Cerebellar cortex (tissue), 1 donor: ENCODE measurements around the gene MTOR.

ENCODE experiments used
- DNase-seq: peaks from one replicate; pipeline ENCODE4 v3.0.0-alpha.2; 2015; ENCODE audit warnings: low spot score

MTOR gene

GRCh38 chr1:11150326-11150725 is 112.0 kb downstream of the MTOR start:
- no peak for DNase-seq

DNA sequence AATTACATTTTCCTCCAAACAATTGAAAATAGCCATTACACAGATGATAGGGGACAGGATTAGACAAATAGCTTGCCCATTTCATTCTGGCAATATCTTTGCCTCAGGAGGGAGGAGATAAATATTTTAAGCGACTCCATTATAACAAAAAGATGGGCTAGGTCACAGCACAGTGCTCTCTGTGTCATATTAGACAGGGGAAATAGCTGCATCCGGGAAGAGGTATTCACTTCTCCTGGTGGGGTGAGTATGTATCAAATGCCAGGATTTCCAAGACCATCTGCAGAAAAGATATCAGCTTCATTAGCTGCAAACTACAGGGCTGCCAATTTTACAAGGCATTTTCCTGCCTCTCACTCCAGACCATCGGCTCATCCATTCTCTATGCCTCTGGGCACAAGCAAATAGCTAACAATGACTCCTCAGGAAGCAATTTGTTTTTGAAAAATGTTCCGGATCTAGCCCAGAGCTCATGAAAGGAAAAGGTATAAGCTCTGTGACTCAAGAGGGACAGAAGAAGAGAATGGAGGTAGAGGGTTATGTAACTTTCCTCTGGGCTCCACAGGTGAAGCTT is 115.1 kb downstream of the MTOR start:
- peak; percentile 89 for DNase-seq

DNA sequence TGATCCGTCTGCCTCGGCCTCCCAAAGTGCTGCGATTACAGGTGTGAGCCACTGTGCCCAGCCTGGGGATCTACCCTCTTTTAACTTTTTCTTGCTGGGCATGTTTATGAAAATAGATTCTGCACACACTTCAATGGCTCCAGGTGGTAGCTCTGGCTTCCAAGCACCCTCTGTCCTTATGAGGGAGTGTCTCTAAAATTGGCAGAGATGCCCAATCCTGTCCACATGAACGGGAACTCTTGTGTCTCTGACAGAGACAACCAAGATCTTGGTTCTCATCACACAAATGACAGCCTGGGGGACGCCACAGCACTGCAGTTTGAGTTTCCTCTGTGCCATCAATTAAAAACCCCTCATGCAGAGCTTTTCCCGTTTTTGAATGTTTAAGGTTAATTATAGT is 116.6 kb downstream of the MTOR start:
- DNase-seq = peak; percentile 78

DNA sequence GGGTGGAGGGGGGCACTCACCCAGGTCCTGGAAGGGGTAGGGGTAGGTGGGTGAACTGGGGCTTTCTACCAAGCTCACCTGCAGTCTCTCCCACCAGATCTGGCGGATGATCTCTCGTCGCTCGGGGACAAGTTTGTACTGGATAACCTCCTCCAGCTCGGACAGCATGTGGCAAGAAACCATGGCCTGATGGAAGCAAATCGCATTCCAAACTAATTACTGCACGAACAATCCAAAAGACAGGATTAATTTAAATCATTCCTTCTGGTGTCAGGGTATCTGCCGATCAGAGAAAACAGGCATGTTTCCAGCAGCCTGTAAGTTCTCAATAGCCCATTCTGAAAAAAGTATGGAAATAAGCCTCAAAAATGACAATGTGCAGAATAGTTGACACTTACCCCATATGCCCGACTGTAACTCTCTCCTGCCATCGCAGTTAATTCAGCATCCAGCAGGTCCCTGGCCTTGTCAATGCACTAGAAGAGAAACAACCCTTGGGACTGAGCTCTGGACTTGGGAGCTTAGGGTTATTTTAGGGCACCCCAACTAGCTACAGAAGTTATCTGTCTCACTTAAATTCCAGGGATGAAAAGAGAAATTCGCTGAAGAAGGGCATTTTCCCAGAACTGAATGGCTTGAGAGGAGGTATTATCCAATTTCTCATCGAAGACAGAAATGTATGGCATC is 117.6 kb downstream of the MTOR start:
- DNase-seq = peak; percentile 20

DNA sequence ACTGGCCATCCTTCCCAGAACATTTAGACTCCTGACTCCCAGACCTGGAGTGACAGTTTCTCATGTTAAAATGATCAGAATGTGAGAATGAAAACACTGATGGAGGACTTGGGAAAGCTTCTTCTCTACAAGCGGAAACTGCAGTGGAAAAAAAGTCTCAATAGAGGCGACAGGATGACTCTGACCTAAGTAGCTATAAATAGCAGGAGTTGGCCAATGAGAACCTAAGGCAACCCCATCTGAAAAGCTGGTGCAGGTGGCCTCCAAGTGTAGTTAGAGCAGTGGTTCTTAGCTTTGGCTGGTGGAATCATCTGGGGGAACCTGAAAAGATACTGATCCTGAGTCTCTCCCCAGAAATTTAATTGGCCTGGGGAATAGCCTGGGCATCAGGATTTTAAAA is 118.4 kb downstream of the MTOR start:
- peak; percentile 72 for DNase-seq

DNA sequence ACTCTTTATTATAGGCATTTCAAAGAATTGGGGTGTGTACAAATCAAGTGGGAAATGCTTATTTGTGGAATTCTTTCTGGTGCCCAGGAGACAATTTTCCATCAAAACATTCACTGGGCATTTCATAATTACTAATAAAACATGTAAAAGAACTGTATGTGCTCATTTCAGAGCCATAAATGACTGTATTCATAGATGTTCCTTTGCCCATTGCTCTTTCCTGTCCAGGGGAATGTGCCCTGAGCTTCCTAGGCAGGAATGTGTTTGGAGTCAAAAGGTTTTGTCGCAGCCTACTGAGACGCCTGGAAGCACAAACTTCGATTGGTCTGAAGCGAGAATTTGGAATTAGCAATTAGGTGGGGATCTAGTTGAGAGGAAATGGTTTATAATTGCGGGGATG is 119.0 kb downstream of the MTOR start:
- no peak for DNase-seq

DNA sequence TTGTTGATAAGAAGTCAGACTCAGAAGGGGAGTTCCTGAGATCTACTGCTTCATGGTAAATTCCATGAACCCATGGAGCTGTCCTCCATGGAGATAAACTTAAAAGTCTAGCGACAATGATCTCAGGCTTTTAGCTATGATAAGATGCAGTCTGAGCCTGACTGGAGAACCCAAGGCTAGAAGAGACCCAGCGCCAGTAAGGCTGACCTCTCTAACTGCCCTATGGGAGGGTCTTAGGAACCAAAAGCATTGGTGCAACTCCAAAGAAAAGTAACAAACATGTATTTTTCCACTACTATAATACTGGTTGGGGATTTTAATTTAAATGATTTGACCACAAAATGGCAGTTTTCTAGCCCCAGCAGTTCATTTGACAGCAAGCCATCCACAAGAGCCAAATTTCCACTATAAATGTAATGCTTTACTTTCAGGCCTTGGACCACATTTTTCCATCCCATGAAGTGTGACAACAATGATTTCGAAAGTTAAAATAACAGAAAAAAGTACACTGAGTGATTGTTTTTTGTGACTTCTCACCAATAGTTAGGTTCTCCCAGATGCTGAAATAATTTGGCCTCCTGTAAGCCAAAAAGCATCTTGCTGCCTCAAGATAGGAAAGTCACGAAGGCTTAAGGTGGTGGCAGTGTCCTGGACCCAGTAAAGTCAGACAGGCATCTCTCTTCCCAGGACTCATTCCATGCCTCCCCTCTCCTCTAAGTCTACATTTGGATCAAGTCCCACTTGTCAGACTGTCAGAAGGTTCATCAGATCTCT is 119.5 kb downstream of the MTOR start:
- DNase-seq = no peak

GRCh38 chr1:11138952-11139351 is 123.4 kb downstream of the MTOR start:
- no peak for DNase-seq

DNA sequence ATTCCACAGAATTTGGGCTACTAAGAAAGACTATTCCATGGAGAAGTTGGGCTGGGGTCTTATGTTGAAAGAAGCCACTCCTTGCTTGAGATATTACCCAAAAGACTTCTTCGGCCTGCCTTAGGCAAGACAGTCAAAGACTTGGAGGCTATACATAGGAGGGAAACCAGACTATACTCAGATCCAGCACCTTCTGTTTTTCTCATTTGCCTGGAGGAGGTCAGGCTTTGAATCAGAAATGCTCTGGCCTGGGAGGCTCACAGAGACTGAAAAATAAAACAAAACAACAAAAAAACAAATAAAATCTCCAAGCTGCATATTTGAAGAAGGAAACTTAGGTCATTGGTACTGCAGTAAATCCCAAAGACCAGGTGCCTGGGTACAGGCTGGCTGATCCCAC is 124.3 kb downstream of the MTOR start:
- no peak for DNase-seq

GRCh38 chr1:11134898-11135266 is 127.5 kb downstream of the MTOR start:
- no peak for DNase-seq

GRCh38 chr1:11134251-11134897 is 128.0 kb downstream of the MTOR start:
- peak; percentile 27 for DNase-seq

- peak; percentile 39 for DNase-seq
Observed at GRCh38 chr1:11132563-11133293, 129.6 kb downstream of the MTOR start.

GRCh38 chr1:11131816-11132215 is 130.5 kb downstream of the MTOR start:
- DNase-seq = no peak

- DNase-seq = no peak
Observed at GRCh38 chr1:11130406-11130805, 131.9 kb downstream of the MTOR start.

GRCh38 chr1:11129649-11130390 is 132.5 kb downstream of the MTOR start:
- no peak for DNase-seq

- DNase-seq = no peak
Observed at GRCh38 chr1:11126569-11126968, 135.8 kb downstream of the MTOR start.

DNA sequence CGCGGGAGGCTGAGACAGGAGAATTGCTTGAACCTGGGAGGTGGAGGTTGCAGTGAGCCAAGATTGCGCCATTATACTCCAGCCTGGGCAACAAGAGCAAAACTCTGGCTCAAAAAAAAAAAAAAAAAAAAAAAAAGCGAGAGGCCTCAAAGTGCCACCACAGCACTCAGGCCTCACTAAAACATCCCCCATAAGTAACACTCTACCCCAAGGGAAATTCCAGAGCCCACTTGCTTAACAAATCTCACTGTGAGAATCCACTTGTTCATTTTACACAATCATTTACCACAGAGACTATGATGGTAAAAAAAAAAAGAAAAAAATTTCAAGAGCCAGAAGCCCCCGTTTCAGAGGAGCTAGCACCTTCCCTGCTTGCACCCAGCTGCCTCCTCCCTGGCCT is 136.4 kb downstream of the MTOR start:
- DNase-seq = no peak

DNA sequence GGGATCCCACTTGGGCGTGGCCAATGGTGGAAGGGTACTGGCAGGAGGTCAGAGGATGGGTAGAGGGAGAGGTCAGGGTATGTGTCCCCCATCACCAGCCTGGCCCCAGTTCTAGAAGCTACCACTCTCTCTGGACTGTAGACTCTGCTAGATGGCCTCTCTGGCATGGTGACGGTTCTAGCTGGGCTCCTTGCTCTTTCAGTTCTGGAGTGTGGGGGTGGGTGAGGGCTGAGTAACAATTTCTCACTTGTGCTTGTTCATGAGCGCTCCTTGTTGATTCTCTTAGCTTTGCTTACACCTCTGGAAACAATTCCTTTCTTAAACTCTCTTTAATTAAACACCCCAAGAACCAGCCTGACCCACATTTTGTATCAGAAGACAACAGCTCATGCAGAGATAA is 137.4 kb downstream of the MTOR start:
- DNase-seq = no peak

GRCh38 chr1:11116318-11116717 is 146.0 kb downstream of the MTOR start:
- no peak for DNase-seq

- no peak for DNase-seq
Observed at GRCh38 chr1:11114966-11115365, 147.4 kb downstream of the MTOR start.

DNA sequence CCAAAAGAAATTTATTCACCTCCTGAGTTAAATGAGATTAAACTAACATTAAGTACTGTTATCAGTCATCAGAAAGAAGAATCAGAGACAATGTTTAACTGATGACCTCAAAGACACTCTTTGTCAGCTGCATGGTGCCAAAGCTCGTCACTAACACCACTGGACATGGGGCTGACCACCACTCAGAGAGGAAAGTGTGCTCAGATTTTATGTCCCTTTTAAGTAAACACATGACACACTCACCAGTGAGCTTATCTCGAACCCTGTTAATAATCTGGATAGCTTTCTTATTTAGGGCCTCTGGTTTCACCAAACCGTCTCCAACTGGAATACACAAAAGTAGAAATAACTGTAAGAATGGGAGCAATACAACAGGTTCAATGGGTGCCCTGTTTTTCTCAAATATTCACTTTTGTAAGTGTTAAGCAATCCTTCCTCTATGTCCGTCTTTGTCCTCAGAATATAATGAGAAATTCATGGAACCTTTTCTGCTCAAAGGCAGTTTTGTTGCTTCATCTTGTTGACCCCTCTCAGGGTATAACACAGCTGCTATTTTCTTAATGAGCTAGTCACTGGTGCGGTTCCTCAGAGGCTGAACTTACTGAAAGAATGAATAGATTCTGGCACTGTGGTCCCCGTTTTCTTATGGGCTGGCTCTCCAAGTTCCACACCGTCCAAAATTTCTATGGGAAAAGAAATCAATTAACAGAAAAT is 153.1 kb downstream of the MTOR start:
- no peak for DNase-seq
